ENCODE results near the gene PLXNB1. TPM values are rescaled to one million over a fixed set of nuclear protein-coding genes. Genes with fewer than 3 reads are reported as not detected.

PLXNB1 gene
- polyA plus RNA-seq, 2 of the 4 experiments (the other 2 are of a cell fraction): 10.0 to 20.9 TPM

- FAIRE-seq: no peak
- Histone ChIP-seq H3K27ac (no peak overlapping the region), H3K4me3 (no peak overlapping the region), H3K4me1 (no peaks in the 10 kb centered on the region), H3K9me3 (no peaks in the 10 kb centered on the region), H3K4me2 (no peak overlapping the region)
- 61% methylated on average over 5 of the region's 5 CpGs for WGBS (ENCODE audit: missing lambda C conversion rate)
- no peak for DNase-seq (ENCODE audit: low read depth in 1 of 2, low spot score in 1 of 2)
- POLR2A ChIA-PET: no interaction called here
- CTCF ChIA-PET: interaction anchor here (1.0 kb wide), 1 partner anchor 63 kb away, joined by 4 read pairs; no protein-coding TSS in a partner anchor
- TF ChIP-seq CBX2 (IDR thresholded peaks at IDR 0.05; ENCODE audit: borderline replicate concordance, low read depth) (no peak), RFX5 (IDR thresholded peaks at IDR 0.05) (no peak), SMC3 (IDR thresholded peaks at IDR 0.05) (no peak), CHD2 (IDR thresholded peaks at IDR 0.05; ENCODE audit: low read length, partially characterized antibody) (no peak), HOXA7 (CRISPR knock-in tag; IDR thresholded peaks at IDR 0.05) (no peak), BHLHE40 (IDR thresholded peaks at IDR 0.05; ENCODE audit: low read depth, low read length) (no peak), POLR2AphosphoS2 (conservative IDR thresholded peaks at IDR 0.05; ENCODE audit: low read length) (no peak), MAFK (IDR thresholded peaks at IDR 0.05; ENCODE audit: partially characterized antibody) (peak; percentile 8)
- no peak for ATAC-seq
These were observed 56.9 kb downstream of the PLXNB1 start for GRCh38 chr3:48372862-48373435.

- H3K27ac ChIP-seq: no peak overlapping the region
- FAIRE-seq (no peak), DNase-seq (ENCODE audit: low read depth in 1 of 2, low spot score in 1 of 2) (no peak), ATAC-seq (no peak)
- POLR2A ChIA-PET: no interaction called here
- WGBS (ENCODE audit: missing lambda C conversion rate): 76% methylated on average over 7 of the region's 7 CpGs
- H3K9me3 ChIP-seq: no peaks in the 10 kb centered on the region
- CTCF ChIA-PET: interaction anchor here (1.0 kb wide), 1 partner anchor 64 kb away, joined by 4 read pairs; no protein-coding TSS in a partner anchor
- H3K4me3 ChIP-seq: no peak overlapping the region
- no peak overlapping the region for H3K4me2 ChIP-seq
- no peaks in the 10 kb centered on the region for H3K4me1 ChIP-seq
- no peak for TF ChIP-seq EHF (CRISPR knock-in tag; IDR thresholded peaks at IDR 0.05)
- no peak for TF ChIP-seq USF2 (IDR thresholded peaks at IDR 0.05)
- TF ChIP-seq MYC (IDR thresholded peaks at IDR 0.05; ENCODE audit: borderline replicate concordance, low read length): no peak
- no peak for TF ChIP-seq HOXB13 (CRISPR knock-in tag; IDR thresholded peaks at IDR 0.05; ENCODE audit: low read depth)
- no peak for TF ChIP-seq PHF8 (IDR thresholded peaks at IDR 0.05; ENCODE audit: borderline replicate concordance, low read depth)
- TF ChIP-seq CTCF (IDR thresholded peaks at IDR 0.05): no peak
- TF ChIP-seq GATA3 (IDR thresholded peaks at IDR 0.05; ENCODE audit: borderline replicate concordance): no peak
- TF ChIP-seq MAFK (IDR thresholded peaks at IDR 0.05; ENCODE audit: partially characterized antibody): no peak
- TF ChIP-seq ESRRA (IDR thresholded peaks at IDR 0.05; ENCODE audit: borderline replicate concordance, low read length): no peak
- no peak for TF ChIP-seq ZFP36 (IDR thresholded peaks at IDR 0.05; ENCODE audit: borderline replicate concordance, partially characterized antibody)
- TF ChIP-seq NR3C1 (IDR thresholded peaks at IDR 0.05): no peak
- no peak for TF ChIP-seq CHD4 (IDR thresholded peaks at IDR 0.05; ENCODE audit: borderline replicate concordance)
- no peak for TF ChIP-seq RAD21 (conservative IDR thresholded peaks at IDR 0.05 in 1 of 2, IDR thresholded peaks at IDR 0.05 in 1 of 2)
- no peak for TF ChIP-seq FOSB (CRISPR knock-in tag; IDR thresholded peaks at IDR 0.05)
- no peak for TF ChIP-seq RARB (CRISPR knock-in tag; IDR thresholded peaks at IDR 0.05)
- TF ChIP-seq SMC3 (IDR thresholded peaks at IDR 0.05): no peak
These were observed 57.5 kb downstream of the PLXNB1 start for GRCh38 chr3:48372377-48372770.

Data from A549 (cell line).